Left lung (tissue), 14 donors: ENCODE measurements around the gene MID1. TPM values are rescaled to one million over a fixed set of nuclear protein-coding genes. Genes with fewer than 3 reads are reported as not detected.

Experiments used
- ATAC-seq: fragments of 200-7000 bp; cut with Tn5 transposase; one replicate; pipeline ENCODE4 v1.9.1; 2020; ENCODE audit warnings: moderate library complexity
- DNase-seq, 4 donors: peaks; one replicate each; pipeline ENCODE4 v3.0.0-alpha.2; 2013 to 2020
- H3K27ac ChIP-seq, 2 donors: fragments of 200-600 bp; sonication (generic) in 1 of 2; one replicate each; pipeline versions ENCODE4 v1.5.0 to v1.8.0; 2020 to 2021
- H3K27me3 ChIP-seq, 2 donors: fragments of 200-600 bp; sonication (generic) in 1 of 2; one replicate each; pipeline versions ENCODE4 v1.5.0 to v1.8.0; 2020 to 2021
- H3K36me3 ChIP-seq, 2 donors: fragments of 200-600 bp; sonication (generic) in 1 of 2; one replicate each; pipeline versions ENCODE4 v1.5.0 to v1.8.0; 2020 to 2021
- H3K4me1 ChIP-seq, 2 donors: fragments of 200-600 bp; one replicate each; pipeline ENCODE4 v1.8.0; 2021
- H3K4me3 ChIP-seq, 2 donors: fragments of 200-600 bp; sonication (generic) in 1 of 2; one replicate each; pipeline versions ENCODE4 v1.5.0 to v1.8.0; 2020 to 2021; ENCODE audit warnings: mild to moderate bottlenecking in 1 of 2
- H3K9me3 ChIP-seq, 2 donors: fragments of 200-600 bp; sonication (generic) in 1 of 2; one replicate each; pipeline versions ENCODE4 v1.5.0 to v1.8.0; 2020 to 2021
- CTCF ChIP-seq, 2 donors: fragments of 200-600 bp; sonication (generic) in 1 of 2; IDR thresholded peaks; one replicate each; pipeline versions ENCODE4 v1.5.0 to v1.8.0; 2021; ENCODE audit warnings: antibody characterized with exemption in 2 of 2
- intact Hi-C, 2 donors: fragments of 100-400 bp; cut with DNase I; formaldehyde crosslinking; loops; one replicate each; pipeline versions ENCODE4 v1.11.2 to v1.14.2; 2022
- long read RNA-seq, 12 donors: library from polyadenylated mRNA in 2 of 12; unstranded in 2 of 12; transcript quantifications; one replicate each; pipeline ENCODE4 v2.0.0 and lab custom pipeline, GENCODE V29; 2019 to 2026
- polyA plus RNA-seq, 6 donors: library from polyadenylated mRNA; unstranded; fragments of 120-200 nt; gene quantifications; one replicate each; pipeline ENCODE4 v1.2.1, GENCODE V29; 2013; ENCODE audit not compliant: insufficient read length in 6 of 6
- total RNA-seq, 2 donors: library from RNA; stranded (reverse); fragmentation: NEBNext Ultra II Directional; extraction: Animal tissue kit (Norgen Biotek cat#: 25700); gene quantifications; one replicate each; pipeline ENCODE4 v1.2.1, GENCODE V29; 2021
- donor health status: DM: no; HTN: yes; CAD: no.
- donor health status: DM: no; HTN: no; CAD: no.

The MID1 gene
- total RNA-seq (10 to 100 TPM; 19.3 to 21.9 TPM), polyA plus RNA-seq (10 to 100 TPM; 21.3 to 29.8 (median 25.7) TPM)
- long read RNA-seq, donor 1, full-length matches to known transcripts: 4 of 4 reads
- long read RNA-seq, donor 1, partial matches to known transcripts: 0 of 4 reads
- long read RNA-seq, donor 1, other reads (novel, unspliced or antisense): 0 of 4 reads
- long read RNA-seq, donor 2, full-length matches to known transcripts: 4 of 4 reads
- long read RNA-seq, donor 2, partial matches to known transcripts: 0 of 4 reads
- long read RNA-seq, donor 2, other reads (novel, unspliced or antisense): 0 of 4 reads
- long read RNA-seq, donor 3, full-length matches to known transcripts: 3 of 3 reads
- long read RNA-seq, donor 3, partial matches to known transcripts: 0 of 3 reads
- long read RNA-seq, donor 3, other reads (novel, unspliced or antisense): 0 of 3 reads
- long read RNA-seq, donor 4, partial matches to known transcripts: 0 of 1 reads
- long read RNA-seq, donor 4, other reads (novel, unspliced or antisense): 1 of 1 reads
- long read RNA-seq, donor 5, full-length matches to known transcripts: 3 of 3 reads
- long read RNA-seq, donor 5, partial matches to known transcripts: 0 of 3 reads
- long read RNA-seq, donor 5, other reads (novel, unspliced or antisense): 0 of 3 reads
- long read RNA-seq, donor 6, full-length matches to known transcripts: 1 of 1 reads
- long read RNA-seq, donor 6, partial matches to known transcripts: 0 of 1 reads
- long read RNA-seq, donor 6, other reads (novel, unspliced or antisense): 0 of 1 reads
- long read RNA-seq, donor 7: 0 reads
- long read RNA-seq, donor 8, full-length matches to known transcripts: 2 of 2 reads
- long read RNA-seq, donor 8, partial matches to known transcripts: 0 of 2 reads
- long read RNA-seq, donor 8, other reads (novel, unspliced or antisense): 0 of 2 reads
- long read RNA-seq, donor 9: 0 reads
- long read RNA-seq, donor 10, partial matches to known transcripts: 0 of 5 reads
- long read RNA-seq, donor 10, other reads (novel, unspliced or antisense): 4 of 5 reads
- long read RNA-seq, donor 11, partial matches to known transcripts: 0 of 1 reads
- long read RNA-seq, donor 11, other reads (novel, unspliced or antisense): 0 of 1 reads
- long read RNA-seq, donor 12, full-length matches to known transcripts: 2 of 2 reads
- long read RNA-seq, donor 12, partial matches to known transcripts: 0 of 2 reads
- long read RNA-seq, donor 12, other reads (novel, unspliced or antisense): 0 of 2 reads

- Histone ChIP-seq H3K4me1 (no peaks in the 10 kb centered on the region), H3K9me3 (no peaks in the 10 kb centered on the region), H3K4me3 (peak within 1 kb of the TSS; percentile 35 to 41), H3K27ac (peak within 1 kb of the TSS; percentile 69 to 75), H3K27me3 (peaks cover 0 to 21% of the 10 kb centered on the region in 2 donors), H3K36me3 (no peaks in the 10 kb centered on the region)
- ATAC-seq: peak; percentile 85
- DNase-seq: peak; percentile 69 to 86 (median 74)
- no peak for TF ChIP-seq CTCF (IDR thresholded peaks at IDR 0.05)
- intact Hi-C loops: no loop called here
These were observed at the start of gene MID1 for GRCh38 chrX:10620121-10620699. Gene MID1 (minus strand): TSS chrX:10620585. CDS start chrX:10567547, 53,038 bp downstream.

GRCh38 chrX:10667143-10667542, 46.8 kb upstream of the MID1 start:
- Histone ChIP-seq H3K36me3 (no peaks in the 10 kb centered on the region), H3K4me1 (no peaks in the 10 kb centered on the region), H3K4me3 (no peak overlapping the region), H3K27ac (no peak overlapping the region), H3K27me3 (no peaks in the 10 kb centered on the region), H3K9me3 (no peaks in the 10 kb centered on the region)
- no peak for ATAC-seq
- intact Hi-C loops: no loop called here
- no peak for TF ChIP-seq CTCF (IDR thresholded peaks at IDR 0.05)
- DNase-seq: no peak

GRCh38 chrX:10666102-10666501, 45.7 kb upstream of the MID1 start:
- no peak for TF ChIP-seq CTCF (IDR thresholded peaks at IDR 0.05)
- Histone ChIP-seq H3K4me3 (no peak overlapping the region), H3K36me3 (no peaks in the 10 kb centered on the region), H3K27me3 (no peaks in the 10 kb centered on the region), H3K27ac (no peak overlapping the region), H3K9me3 (no peaks in the 10 kb centered on the region), H3K4me1 (no peaks in the 10 kb centered on the region)
- DNase-seq (no peak), ATAC-seq (no peak)
- intact Hi-C loops: no loop called here

- Histone ChIP-seq H3K27me3 (no peaks in the 10 kb centered on the region), H3K4me3 (no peak overlapping the region), H3K9me3 (no peaks in the 10 kb centered on the region), H3K4me1 (no peaks in the 10 kb centered on the region), H3K36me3 (no peaks in the 10 kb centered on the region), H3K27ac (no peak overlapping the region)
- DNase-seq (no peak), ATAC-seq (no peak)
- intact Hi-C loops: no loop called here
- TF ChIP-seq CTCF (IDR thresholded peaks at IDR 0.05): no peak
These were observed 45.3 kb upstream of the MID1 start for GRCh38 chrX:10665681-10666080.
